Measurements from ENCODE around the gene GRHL3.

- no peak for TF ChIP-seq POLR2A (IDR thresholded peaks at IDR 0.05; ENCODE audit: low read depth, low read length)
- TF ChIP-seq POLR2AphosphoS5 (IDR thresholded peaks at IDR 0.05; ENCODE audit: low read depth, low read length): no peak
Measured at GRCh38 chr1:24309762-24310485, 9.2 kb upstream of the GRHL3 start.

All from GM12892 (cell line).